SIG-M5 treated with dmso at 0.1 percent for 504 hours (cell line): ENCODE data around the gene AKR1C4.
"Not testable (repeated sequence)": the region's sequence is repeated elsewhere in the genome, so short reads cannot be mapped to it uniquely, and the experiment has no call there.

Experiments used
- DNase-seq: peaks from one replicate; lab custom pipeline; 2025; ENCODE audit not compliant: unreplicated experiment; lab: John Stamatoyannopoulos, UW

AKR1C4 gene

GRCh38 chr10:5196702-5197113, at the start of gene AKR1C4:
Gene AKR1C4 (plus strand): TSS chr10:5196837. CDS start chr10:5196868, 31 bp downstream.
- DNase-seq = no peak

- DNase-seq = no peak
Measured at GRCh38 chr10:5146920-5147254, 49.8 kb upstream of the AKR1C4 start.

GRCh38 chr10:5147255-5147980, 49.2 kb upstream of the AKR1C4 start:
- DNase-seq = no peak

- DNase-seq = no peak
Measured at GRCh38 chr10:5147981-5148677, 48.5 kb upstream of the AKR1C4 start.

GRCh38 chr10:5148678-5149032, 48.0 kb upstream of the AKR1C4 start:
- no peak for DNase-seq

- DNase-seq = no peak
Measured at GRCh38 chr10:5151076-5151475, 45.6 kb upstream of the AKR1C4 start.

- no peak for DNase-seq
Measured at GRCh38 chr10:5155951-5156350, 40.7 kb upstream of the AKR1C4 start.

- no peak for DNase-seq
Measured at GRCh38 chr10:5157501-5157900, 39.1 kb upstream of the AKR1C4 start.

- no peak for DNase-seq
Measured at GRCh38 chr10:5159126-5159525, 37.5 kb upstream of the AKR1C4 start.

GRCh38 chr10:5163487-5163886, 33.1 kb upstream of the AKR1C4 start:
- no peak for DNase-seq

GRCh38 chr10:5165738-5166137, 30.9 kb upstream of the AKR1C4 start:
- no peak for DNase-seq

GRCh38 chr10:5168897-5169420, 27.7 kb upstream of the AKR1C4 start:
- no peak for DNase-seq

- DNase-seq = not testable (repeated sequence)
Measured at GRCh38 chr10:5175581-5175980, 21.1 kb upstream of the AKR1C4 start.

GRCh38 chr10:5180503-5180902, 16.1 kb upstream of the AKR1C4 start:
- DNase-seq = not testable (repeated sequence)

- DNase-seq = no peak
Measured at GRCh38 chr10:5183923-5184322, 12.7 kb upstream of the AKR1C4 start.

GRCh38 chr10:5184987-5185775, 11.5 kb upstream of the AKR1C4 start, which contains the start of gene AKR1C8:
Gene AKR1C8 (minus strand): TSS chr10:5185150. CDS start chr10:5185104, 46 bp downstream.
- no peak for DNase-seq

GRCh38 chr10:5187867-5188266, 8.8 kb upstream of the AKR1C4 start:
- DNase-seq = no peak

- no peak for DNase-seq
Measured at GRCh38 chr10:5188358-5188757, 8.3 kb upstream of the AKR1C4 start.

GRCh38 chr10:5194431-5194830, 2.2 kb upstream of the AKR1C4 start:
- DNase-seq = no peak

- DNase-seq = no peak
Measured at GRCh38 chr10:5195727-5196374, 786 bp upstream of the AKR1C4 start.

GRCh38 chr10:5198386-5198785, 1.7 kb downstream of the AKR1C4 start:
- no peak for DNase-seq
